ENCODE measurements around the gene HHIP.

The HHIP gene

GRCh38 chr4:144688035-144688569 is 42.1 kb downstream of the HHIP start:
- Mint-ChIP-seq H3K9me3 (no peaks in the 10 kb centered on the region), H3K27ac (no peak overlapping the region)

DNA sequence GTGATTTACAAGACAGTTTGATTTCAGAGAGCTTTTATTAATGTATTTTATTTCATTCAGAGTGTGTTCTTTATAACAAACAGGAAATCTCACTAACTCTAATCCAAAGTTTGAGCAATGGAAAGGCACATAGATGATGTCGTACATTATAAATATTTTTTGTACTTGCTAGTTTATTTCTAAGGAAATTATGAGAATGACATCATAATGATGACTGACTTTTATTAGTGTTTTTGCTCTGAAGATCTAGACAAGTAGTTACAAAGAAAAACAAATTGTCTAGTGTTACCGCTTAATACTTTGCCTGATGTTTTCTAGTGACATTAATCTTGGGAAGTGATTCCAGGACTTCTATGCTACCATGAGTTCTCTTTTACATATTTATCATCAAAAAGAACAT is 43.2 kb downstream of the HHIP start:
- TF ChIP-seq CTCF (IDR thresholded peaks at IDR 0.05; ENCODE audit: unreplicated experiment in 3 of 3), result no peak
- no peak overlapping the region for H3K27ac Mint-ChIP-seq
- H3K4me1 Mint-ChIP-seq, result peaks cover 6% of the 10 kb centered on the region
- H3K9me3 Mint-ChIP-seq, result no peaks in the 10 kb centered on the region
- H3K4me3 Mint-ChIP-seq, result no peak overlapping the region
- H3K36me3 Mint-ChIP-seq (ENCODE audit: low read depth), result no peaks in the 10 kb centered on the region
- peaks cover 3% of the 10 kb centered on the region for H3K27me3 Mint-ChIP-seq (ENCODE audit: low read depth)

More at GRCh38 chr4:144688035-144688569, 42.1 kb downstream of the HHIP start:
- Mint-ChIP-seq H3K27me3 (ENCODE audit: low read depth) (peaks cover 3% of the 10 kb centered on the region), H3K36me3 (ENCODE audit: low read depth) (no peaks in the 10 kb centered on the region), H3K4me1 (peaks cover 6% of the 10 kb centered on the region), H3K4me3 (no peak overlapping the region)
- TF ChIP-seq CTCF (IDR thresholded peaks at IDR 0.05; ENCODE audit: unreplicated experiment in 3 of 3), result no peak

DNA sequence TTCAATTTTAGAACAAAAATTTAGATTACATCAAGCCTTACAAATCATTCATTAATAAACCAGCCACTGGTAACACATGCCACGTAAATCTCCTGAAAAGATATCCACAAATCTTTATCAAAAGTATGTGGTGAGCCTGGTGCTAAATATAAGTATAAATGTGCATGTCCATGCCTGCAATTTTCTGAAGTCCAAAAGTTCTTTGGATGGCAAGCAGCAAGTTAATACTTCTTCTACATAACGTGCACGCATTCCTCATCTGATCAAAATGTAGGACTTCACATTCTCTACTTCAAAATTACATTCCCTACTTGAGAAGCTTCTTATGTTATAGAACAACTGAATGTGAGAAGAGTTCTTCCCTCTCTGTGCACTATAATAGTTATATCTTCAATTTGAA is 49.8 kb downstream of the HHIP start:
- no peak overlapping the region for H3K4me3 Mint-ChIP-seq
- no peaks in the 10 kb centered on the region for H3K9me3 Mint-ChIP-seq
- peaks cover 6% of the 10 kb centered on the region for H3K27me3 Mint-ChIP-seq (ENCODE audit: low read depth)
- no peak overlapping the region for H3K27ac Mint-ChIP-seq
- peaks cover 10% of the 10 kb centered on the region for H3K4me1 Mint-ChIP-seq
- no peak for TF ChIP-seq CTCF (IDR thresholded peaks at IDR 0.05; ENCODE audit: unreplicated experiment in 3 of 3)
- H3K36me3 Mint-ChIP-seq (ENCODE audit: low read depth), result no peaks in the 10 kb centered on the region

DNA sequence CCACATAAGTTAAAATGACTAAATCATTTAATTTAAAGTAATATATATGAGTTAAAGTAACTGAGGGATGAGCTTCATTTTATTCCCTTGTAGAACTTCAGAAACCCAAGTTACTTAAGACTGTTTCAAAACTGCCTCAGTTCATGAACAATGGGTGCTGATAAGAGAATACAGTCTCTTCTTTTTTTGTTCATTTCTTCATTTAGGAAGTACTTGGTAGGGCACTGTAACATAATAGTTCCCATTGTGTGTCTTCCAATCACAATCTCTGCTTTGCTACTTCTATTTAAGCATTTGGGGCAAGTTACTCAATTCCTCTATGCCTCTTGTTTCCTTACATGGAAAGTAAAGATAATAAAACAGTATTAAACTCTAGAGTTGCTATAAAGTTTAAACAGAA is 50.4 kb downstream of the HHIP start:
- H3K36me3 Mint-ChIP-seq (ENCODE audit: low read depth), result no peaks in the 10 kb centered on the region
- H3K4me1 Mint-ChIP-seq, result peaks cover 10% of the 10 kb centered on the region
- H3K27me3 Mint-ChIP-seq (ENCODE audit: low read depth), result peaks cover 6% of the 10 kb centered on the region
- no peak overlapping the region for H3K27ac Mint-ChIP-seq
- H3K9me3 Mint-ChIP-seq, result no peaks in the 10 kb centered on the region
- H3K4me3 Mint-ChIP-seq, result no peak overlapping the region
- no peak for TF ChIP-seq CTCF (IDR thresholded peaks at IDR 0.05; ENCODE audit: unreplicated experiment in 3 of 3)

- no peak for TF ChIP-seq CTCF (IDR thresholded peaks at IDR 0.05; ENCODE audit: unreplicated experiment in 3 of 3)
- H3K4me3 Mint-ChIP-seq, result no peak overlapping the region
- H3K27ac Mint-ChIP-seq, result no peak overlapping the region
- peaks cover 6% of the 10 kb centered on the region for H3K27me3 Mint-ChIP-seq (ENCODE audit: low read depth)
- no peaks in the 10 kb centered on the region for H3K9me3 Mint-ChIP-seq
- H3K36me3 Mint-ChIP-seq (ENCODE audit: low read depth), result no peaks in the 10 kb centered on the region
- peaks cover 15% of the 10 kb centered on the region for H3K4me1 Mint-ChIP-seq
Observed at GRCh38 chr4:144699565-144699964, 53.6 kb downstream of the HHIP start.

DNA sequence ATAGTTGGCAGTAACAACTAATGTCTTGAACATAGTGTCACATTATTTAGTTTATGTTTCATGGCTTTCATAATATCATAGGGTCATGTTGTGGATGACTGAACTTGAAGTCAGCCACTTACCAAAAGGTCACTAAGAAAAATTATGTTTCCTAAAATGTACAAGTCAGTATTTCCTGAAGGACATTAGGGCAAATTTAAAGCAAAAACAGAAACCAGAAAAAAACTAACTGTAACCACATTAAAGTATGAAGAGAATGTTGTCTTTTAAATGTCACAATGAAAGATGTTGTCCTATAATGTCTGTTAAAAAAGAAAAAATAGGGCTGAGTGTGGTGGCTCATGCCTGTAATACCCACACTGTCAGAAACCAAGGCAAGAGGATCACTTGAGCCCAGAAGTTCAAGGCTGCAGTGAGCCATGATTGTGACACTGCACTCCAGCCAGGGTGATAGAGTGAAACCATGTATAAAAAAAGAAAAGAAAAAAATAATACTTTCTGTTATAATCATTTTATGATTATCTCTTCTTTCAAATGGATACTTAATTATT is 55.8 kb downstream of the HHIP start:
- Mint-ChIP-seq H3K4me1 (peaks cover 23% of the 10 kb centered on the region), H3K27ac (no peak overlapping the region), H3K9me3 (no peaks in the 10 kb centered on the region), H3K4me3 (no peak overlapping the region), H3K36me3 (ENCODE audit: low read depth) (no peaks in the 10 kb centered on the region), H3K27me3 (ENCODE audit: low read depth) (peaks cover 6% of the 10 kb centered on the region)
- no peak for TF ChIP-seq CTCF (IDR thresholded peaks at IDR 0.05; ENCODE audit: unreplicated experiment in 3 of 3)
